ENCODE results near the gene PBRM1.

DNA sequence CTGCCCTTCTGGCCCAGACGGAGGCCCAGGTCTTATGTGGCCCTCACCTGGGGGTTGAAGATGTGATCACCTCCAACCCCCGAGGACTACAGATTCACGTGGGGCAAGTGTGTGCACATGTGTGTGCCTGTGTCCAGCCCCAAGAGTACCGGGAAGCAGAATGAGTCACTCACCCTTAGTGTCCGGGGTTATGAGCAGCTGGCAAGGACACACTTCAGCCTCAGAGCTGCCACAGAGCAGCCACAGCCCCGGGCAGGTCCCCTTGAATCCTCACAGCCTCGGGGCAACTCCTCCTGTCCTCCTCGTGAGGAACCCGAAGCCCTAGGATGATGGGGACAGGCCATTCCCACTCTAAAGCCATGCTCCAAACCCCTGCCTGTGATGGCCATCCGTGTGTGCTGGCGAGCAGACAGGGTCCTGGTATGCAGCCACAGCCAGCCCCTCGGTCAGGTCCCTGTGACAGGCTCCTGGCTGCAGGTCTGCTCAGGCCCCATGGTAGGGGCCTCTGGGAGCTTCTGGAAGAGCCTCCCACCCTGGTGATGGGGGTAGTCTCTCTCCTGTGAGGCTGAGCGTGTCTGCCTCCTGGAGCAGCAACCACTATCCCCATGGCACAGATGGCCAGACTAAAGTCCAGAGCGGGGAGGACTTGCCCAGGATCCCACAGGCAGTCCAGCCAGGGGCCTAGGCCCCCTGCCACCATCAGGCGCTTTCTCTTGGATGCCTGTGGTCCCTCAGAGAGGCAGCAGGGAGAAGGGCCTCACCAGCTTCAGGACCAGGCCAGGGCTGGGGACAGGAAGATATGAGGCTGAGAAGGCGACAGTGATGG is 189.7 kb downstream of the PBRM1 start:
- TF ChIP-seq, protein P1, sequence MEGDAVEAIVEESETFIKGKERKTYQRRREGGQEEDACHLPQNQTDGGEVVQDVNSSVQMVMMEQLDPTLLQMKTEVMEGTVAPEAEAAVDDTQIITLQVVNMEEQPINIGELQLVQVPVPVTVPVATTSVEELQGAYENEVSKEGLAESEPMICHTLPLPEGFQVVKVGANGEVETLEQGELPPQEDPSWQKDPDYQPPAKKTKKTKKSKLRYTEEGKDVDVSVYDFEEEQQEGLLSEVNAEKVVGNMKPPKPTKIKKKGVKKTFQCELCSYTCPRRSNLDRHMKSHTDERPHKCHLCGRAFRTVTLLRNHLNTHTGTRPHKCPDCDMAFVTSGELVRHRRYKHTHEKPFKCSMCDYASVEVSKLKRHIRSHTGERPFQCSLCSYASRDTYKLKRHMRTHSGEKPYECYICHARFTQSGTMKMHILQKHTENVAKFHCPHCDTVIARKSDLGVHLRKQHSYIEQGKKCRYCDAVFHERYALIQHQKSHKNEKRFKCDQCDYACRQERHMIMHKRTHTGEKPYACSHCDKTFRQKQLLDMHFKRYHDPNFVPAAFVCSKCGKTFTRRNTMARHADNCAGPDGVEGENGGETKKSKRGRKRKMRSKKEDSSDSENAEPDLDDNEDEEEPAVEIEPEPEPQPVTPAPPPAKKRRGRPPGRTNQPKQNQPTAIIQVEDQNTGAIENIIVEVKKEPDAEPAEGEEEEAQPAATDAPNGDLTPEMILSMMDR (IDR thresholded peaks at IDR 0.05) = no peak
- no peak for TF ChIP-seq EP300 (IDR thresholded peaks at IDR 0.05; ENCODE audit: low read depth)
